GM19395 (cell line): ENCODE data around the gene ENTPD2.
"Not testable (repeated sequence)": the region's sequence is repeated elsewhere in the genome, so short reads cannot be mapped to it uniquely, and the experiment has no call there.

ENCODE experiments used
- ATAC-seq: cut with Tn5 transposase; IDR thresholded peaks from one replicate; pipeline ENCODE4 v1.9.1; 2021; ENCODE audit warnings: mild to moderate bottlenecking, moderate library complexity; ENCODE audit not compliant: unreplicated experiment

ENTPD2 gene

GRCh38 chr9:137065336-137065967 is 11.6 kb upstream of the ENTPD2 start:
- no peak for ATAC-seq

GRCh38 chr9:137064880-137065164 is 11.0 kb upstream of the ENTPD2 start:
- no peak for ATAC-seq

GRCh38 chr9:137064027-137064879 is 10.4 kb upstream of the ENTPD2 start:
- ATAC-seq, result no peak

- ATAC-seq, result no peak
Measured at GRCh38 chr9:137063311-137064026, 9.6 kb upstream of the ENTPD2 start.

GRCh38 chr9:137062798-137063197 is 8.9 kb upstream of the ENTPD2 start:
- ATAC-seq, result not testable (repeated sequence)

GRCh38 chr9:137062384-137062783 is 8.5 kb upstream of the ENTPD2 start:
- ATAC-seq, result no peak

- no peak for ATAC-seq
Measured at GRCh38 chr9:137058521-137059234, 4.8 kb upstream of the ENTPD2 start.

- ATAC-seq, result no peak
Measured at GRCh38 chr9:137057545-137057944, 3.7 kb upstream of the ENTPD2 start.

- ATAC-seq, result no peak
Measured at GRCh38 chr9:137056739-137057415, 3.0 kb upstream of the ENTPD2 start.

- ATAC-seq, result no peak
Measured at GRCh38 chr9:137055385-137056364, 1.8 kb upstream of the ENTPD2 start.

GRCh38 chr9:137054932-137055384 is 1.1 kb upstream of the ENTPD2 start:
- ATAC-seq, result no peak

- no peak for ATAC-seq
Measured at GRCh38 chr9:137052998-137053943, 590 bp downstream of the ENTPD2 start.

- no peak for ATAC-seq
Measured at GRCh38 chr9:137052293-137052692, 1.6 kb downstream of the ENTPD2 start.

- ATAC-seq, result no peak
Measured at GRCh38 chr9:137051145-137051724, 2.6 kb downstream of the ENTPD2 start.

GRCh38 chr9:137050570-137050969 is 3.3 kb downstream of the ENTPD2 start:
- no peak for ATAC-seq

- no peak for ATAC-seq
Measured at GRCh38 chr9:137049544-137050449, 4.1 kb downstream of the ENTPD2 start.
